Stimulated activated memory B cell treated with anti-CD40 and anti-IgM and Interleukin-4, amounts not matched to agents 10 μg/mL and 1 μg/mL and 100 μg/mL, for 72 hours (primary cell): ENCODE measurements around the gene ADGRA3.
"Not testable (repeated sequence)": the region's sequence is repeated elsewhere in the genome, so short reads cannot be mapped to it uniquely, and the experiment has no call there.

Experiments
- ATAC-seq: fragments of 150-1000 bp; cut with Tn5 transposase; 2 replicates; pipeline ENCODE4 v1.10.0; 2021
- H3K27ac Mint-ChIP-seq: one replicate; pipeline ENCODE4 v1.8.0; 2022; ENCODE audit warnings: mild to moderate bottlenecking, mixed read lengths
- H3K27me3 Mint-ChIP-seq: one replicate; pipeline ENCODE4 v1.8.0; 2022; ENCODE audit warnings: mixed read lengths
- H3K36me3 Mint-ChIP-seq: one replicate; pipeline ENCODE4 v1.8.0; 2022; ENCODE audit warnings: mixed read lengths
- H3K4me1 Mint-ChIP-seq: one replicate; pipeline ENCODE4 v1.8.0; 2022; ENCODE audit warnings: mixed read lengths
- H3K4me3 Mint-ChIP-seq: one replicate; pipeline ENCODE4 v1.8.0; 2022; ENCODE audit warnings: mild to moderate bottlenecking, moderate library complexity, mixed read lengths
- H3K9me3 Mint-ChIP-seq: one replicate; pipeline ENCODE4 v1.8.0; 2022; ENCODE audit warnings: mixed read lengths

Gene ADGRA3

GRCh38 chr4:22476011-22476410 is 39.9 kb downstream of the ADGRA3 start:
- ATAC-seq = no peak

GRCh38 chr4:22475311-22475646 is 40.6 kb downstream of the ADGRA3 start:
- H3K27ac Mint-ChIP-seq, H3K36me3 Mint-ChIP-seq, ATAC-seq, H3K4me1 Mint-ChIP-seq, H3K27me3 Mint-ChIP-seq, H3K9me3 Mint-ChIP-seq, H3K4me3 Mint-ChIP-seq: not testable (repeated sequence)

More at GRCh38 chr4:22476011-22476410, 39.9 kb downstream of the ADGRA3 start:
- Mint-ChIP-seq H3K36me3 (no peaks in the 10 kb centered on the region), H3K9me3 (peaks cover 5% of the 10 kb centered on the region), H3K27me3 (no peaks in the 10 kb centered on the region), H3K4me3 (no peak overlapping the region), H3K27ac (no peak overlapping the region), H3K4me1 (no peaks in the 10 kb centered on the region)

DNA sequence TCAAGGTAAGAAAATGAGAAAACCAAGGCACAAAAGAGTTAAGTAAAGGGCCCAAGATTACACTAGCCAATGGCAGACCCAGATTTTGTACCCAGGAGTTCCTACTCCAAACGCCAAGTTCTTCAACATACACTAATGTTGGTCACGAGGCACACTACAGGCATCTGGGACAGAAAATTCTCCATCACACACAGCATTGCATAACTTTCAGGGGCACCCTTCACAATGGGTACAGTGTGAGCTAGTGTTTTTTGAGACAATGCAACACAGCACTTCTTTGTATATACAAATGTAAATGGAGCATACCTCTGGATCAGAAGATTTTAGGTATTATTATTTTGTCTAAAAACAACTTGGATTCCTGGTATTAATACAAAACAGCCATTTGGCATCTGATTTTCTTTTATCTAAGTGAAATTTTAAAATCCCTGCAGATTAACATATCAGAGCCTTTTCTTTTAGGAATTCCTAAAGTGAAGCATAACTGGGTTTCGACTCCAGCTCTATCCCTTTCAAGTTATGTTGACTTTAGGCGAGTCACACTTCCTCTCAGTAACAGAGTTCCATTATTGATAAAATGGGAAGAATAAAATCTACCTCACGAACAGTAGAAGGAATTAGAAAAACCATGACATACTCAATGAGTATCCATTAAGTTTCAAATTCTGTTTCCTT is 41.1 kb downstream of the ADGRA3 start:
- no peak for ATAC-seq
- no peaks in the 10 kb centered on the region for H3K4me1 Mint-ChIP-seq
- H3K27me3 Mint-ChIP-seq = no peaks in the 10 kb centered on the region
- H3K4me3 Mint-ChIP-seq = no peak overlapping the region
- H3K27ac Mint-ChIP-seq = no peak overlapping the region
- H3K36me3 Mint-ChIP-seq = no peaks in the 10 kb centered on the region
- peaks cover 2% of the 10 kb centered on the region for H3K9me3 Mint-ChIP-seq

DNA sequence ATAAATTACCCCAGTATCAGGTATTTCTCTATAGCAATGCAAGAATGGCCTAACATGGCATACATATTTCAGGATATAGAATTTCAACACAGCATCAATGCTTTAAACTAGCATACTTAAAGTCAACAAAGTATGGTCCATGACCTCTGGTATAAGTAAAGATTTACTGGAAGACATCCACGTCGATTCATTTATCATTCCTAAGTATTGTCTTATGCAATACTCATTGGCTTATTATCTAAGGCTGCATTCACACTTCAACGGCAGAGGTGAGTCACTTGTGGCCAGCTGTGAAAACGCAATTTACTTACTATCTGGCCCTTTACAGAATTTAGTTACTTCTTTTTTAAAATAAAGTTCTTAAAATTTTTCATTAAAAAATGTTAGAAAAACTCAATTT is 42.6 kb downstream of the ADGRA3 start:
- Mint-ChIP-seq H3K36me3 (no peaks in the 10 kb centered on the region), H3K4me3 (no peak overlapping the region), H3K27ac (no peak overlapping the region), H3K4me1 (no peaks in the 10 kb centered on the region), H3K27me3 (no peaks in the 10 kb centered on the region), H3K9me3 (no peaks in the 10 kb centered on the region)
- ATAC-seq = no peak

- no peak overlapping the region for H3K4me3 Mint-ChIP-seq
- H3K27ac Mint-ChIP-seq = no peak overlapping the region
- no peaks in the 10 kb centered on the region for H3K9me3 Mint-ChIP-seq
- H3K36me3 Mint-ChIP-seq = no peaks in the 10 kb centered on the region
- no peak for ATAC-seq
- H3K4me1 Mint-ChIP-seq = no peaks in the 10 kb centered on the region
- no peaks in the 10 kb centered on the region for H3K27me3 Mint-ChIP-seq
Measured at GRCh38 chr4:22471999-22472461, 43.8 kb downstream of the ADGRA3 start.

DNA sequence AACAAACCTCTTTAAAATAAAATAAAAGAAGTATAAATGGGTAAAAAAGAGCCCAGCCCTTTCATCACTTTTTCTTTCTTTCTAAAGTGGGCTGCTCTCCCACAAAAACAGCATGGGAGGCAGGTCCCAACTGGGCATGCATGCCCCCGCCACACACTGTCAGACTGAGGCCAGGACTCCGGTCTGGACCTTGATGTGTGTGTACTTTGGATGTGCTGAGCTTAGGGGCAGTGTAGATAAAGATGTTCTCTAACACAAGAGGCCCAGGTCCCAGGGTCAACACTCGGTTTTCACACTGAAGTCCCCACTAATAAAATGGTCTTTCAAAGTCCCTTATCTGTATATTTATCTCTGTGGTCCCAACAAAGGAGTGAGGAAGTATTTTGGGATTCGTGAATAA is 44.4 kb downstream of the ADGRA3 start:
- Mint-ChIP-seq H3K27ac (no peak overlapping the region), H3K9me3 (no peaks in the 10 kb centered on the region), H3K36me3 (no peaks in the 10 kb centered on the region), H3K27me3 (no peaks in the 10 kb centered on the region), H3K4me3 (no peak overlapping the region), H3K4me1 (no peaks in the 10 kb centered on the region)
- no peak for ATAC-seq

- peaks cover 4% of the 10 kb centered on the region for H3K9me3 Mint-ChIP-seq
- H3K4me3 Mint-ChIP-seq = no peak overlapping the region
- ATAC-seq = no peak
- H3K27ac Mint-ChIP-seq = no peak overlapping the region
- H3K4me1 Mint-ChIP-seq = no peaks in the 10 kb centered on the region
- no peaks in the 10 kb centered on the region for H3K36me3 Mint-ChIP-seq
- no peaks in the 10 kb centered on the region for H3K27me3 Mint-ChIP-seq
Measured at GRCh38 chr4:22466581-22466980, 49.3 kb downstream of the ADGRA3 start.

DNA sequence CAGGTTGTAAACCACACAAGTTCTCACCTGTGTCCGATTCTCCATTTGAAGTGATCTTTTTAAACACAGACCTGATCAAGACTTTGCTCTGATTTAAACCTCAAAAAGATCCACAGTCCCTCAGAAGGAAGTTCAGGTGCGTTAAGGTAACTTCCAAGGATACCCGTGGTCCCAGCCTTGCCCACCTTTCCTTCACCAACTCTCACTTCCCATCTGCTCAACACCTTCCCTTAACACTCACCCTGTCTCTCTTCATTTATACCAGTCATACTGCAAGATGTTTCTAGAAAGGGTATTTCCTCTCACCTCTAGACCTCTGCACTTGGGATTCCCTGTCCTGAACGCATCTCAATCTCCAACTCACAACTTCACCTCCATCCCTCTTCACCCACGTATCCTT is 49.9 kb downstream of the ADGRA3 start:
- no peak overlapping the region for H3K4me3 Mint-ChIP-seq
- no peaks in the 10 kb centered on the region for H3K4me1 Mint-ChIP-seq
- H3K27me3 Mint-ChIP-seq = no peaks in the 10 kb centered on the region
- no peak overlapping the region for H3K27ac Mint-ChIP-seq
- no peaks in the 10 kb centered on the region for H3K36me3 Mint-ChIP-seq
- ATAC-seq = no peak
- H3K9me3 Mint-ChIP-seq = peaks cover 4% of the 10 kb centered on the region

GRCh38 chr4:22465349-22465748 is 50.5 kb downstream of the ADGRA3 start:
- Mint-ChIP-seq H3K4me3 (no peak overlapping the region), H3K4me1 (no peaks in the 10 kb centered on the region), H3K36me3 (no peaks in the 10 kb centered on the region), H3K27me3 (no peaks in the 10 kb centered on the region), H3K9me3 (peaks cover 4% of the 10 kb centered on the region), H3K27ac (no peak overlapping the region)
- ATAC-seq = no peak

- ATAC-seq = no peak
- H3K36me3 Mint-ChIP-seq = no peaks in the 10 kb centered on the region
Measured at GRCh38 chr4:22463179-22463578, 52.7 kb downstream of the ADGRA3 start.

GRCh38 chr4:22462688-22463087 is 53.2 kb downstream of the ADGRA3 start:
- no peak for ATAC-seq
- H3K27ac Mint-ChIP-seq = no peak overlapping the region
- H3K9me3 Mint-ChIP-seq = peaks cover 4% of the 10 kb centered on the region
- no peak overlapping the region for H3K4me3 Mint-ChIP-seq
- H3K36me3 Mint-ChIP-seq = no peaks in the 10 kb centered on the region
- H3K27me3 Mint-ChIP-seq = no peaks in the 10 kb centered on the region
- no peaks in the 10 kb centered on the region for H3K4me1 Mint-ChIP-seq

More at GRCh38 chr4:22463179-22463578, 52.7 kb downstream of the ADGRA3 start:
- H3K4me3 Mint-ChIP-seq = no peak overlapping the region
- H3K27ac Mint-ChIP-seq = no peak overlapping the region
- no peaks in the 10 kb centered on the region for H3K4me1 Mint-ChIP-seq
- H3K27me3 Mint-ChIP-seq = no peaks in the 10 kb centered on the region
- peaks cover 4% of the 10 kb centered on the region for H3K9me3 Mint-ChIP-seq

DNA sequence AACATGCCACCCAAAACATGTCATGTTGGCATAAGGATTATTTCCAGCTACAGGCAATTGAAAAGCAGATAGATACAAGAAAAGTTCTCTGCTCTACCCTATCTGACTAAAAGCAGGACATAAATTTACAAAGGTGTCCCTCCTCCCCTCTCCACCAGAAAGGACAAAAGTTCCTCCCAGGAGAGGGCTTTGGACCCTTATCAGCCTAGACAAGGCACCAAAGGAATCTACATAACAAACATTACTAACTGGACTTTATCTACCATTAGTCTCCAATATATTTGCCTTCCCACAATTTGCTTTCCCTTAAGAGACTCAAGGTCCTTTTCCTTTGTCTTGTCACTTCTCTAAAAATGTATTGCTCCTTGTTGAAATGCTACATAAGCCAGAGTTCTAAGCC is 55.6 kb downstream of the ADGRA3 start:
- ATAC-seq = no peak
- no peaks in the 10 kb centered on the region for H3K36me3 Mint-ChIP-seq
- H3K27ac Mint-ChIP-seq = no peak overlapping the region
- H3K4me3 Mint-ChIP-seq = no peak overlapping the region
- H3K27me3 Mint-ChIP-seq = no peaks in the 10 kb centered on the region
- no peaks in the 10 kb centered on the region for H3K4me1 Mint-ChIP-seq
- no peaks in the 10 kb centered on the region for H3K9me3 Mint-ChIP-seq

DNA sequence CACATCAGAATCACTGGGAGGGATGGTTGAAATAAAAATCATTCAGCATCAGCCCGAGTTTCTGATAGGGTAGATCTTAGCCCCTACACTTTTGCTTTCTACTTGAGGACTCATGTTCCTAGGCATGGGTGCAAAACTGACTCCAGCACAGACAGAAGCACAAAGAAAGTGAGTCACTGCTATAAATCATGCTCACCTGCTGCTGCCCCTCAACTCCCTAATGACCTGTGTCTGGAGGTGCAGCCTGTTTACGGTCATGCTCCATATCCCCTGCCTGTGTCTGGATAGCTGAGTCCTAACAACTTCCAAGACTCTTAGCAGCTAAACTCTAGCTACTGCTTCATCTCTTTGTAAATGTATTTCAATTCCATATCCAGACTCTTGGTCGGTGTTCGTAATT is 57.8 kb downstream of the ADGRA3 start:
- H3K27ac Mint-ChIP-seq = no peak overlapping the region

GRCh38 chr4:22457348-22457747 is 58.5 kb downstream of the ADGRA3 start:
- no peak overlapping the region for H3K4me3 Mint-ChIP-seq
- H3K36me3 Mint-ChIP-seq = no peaks in the 10 kb centered on the region
- H3K27ac Mint-ChIP-seq = no peak overlapping the region
- no peaks in the 10 kb centered on the region for H3K4me1 Mint-ChIP-seq
- no peaks in the 10 kb centered on the region for H3K9me3 Mint-ChIP-seq
- no peak for ATAC-seq
- H3K27me3 Mint-ChIP-seq = no peaks in the 10 kb centered on the region

More for the DNA sequence above, 57.8 kb downstream of the ADGRA3 start:
- no peaks in the 10 kb centered on the region for H3K36me3 Mint-ChIP-seq
- no peak overlapping the region for H3K4me3 Mint-ChIP-seq
- no peaks in the 10 kb centered on the region for H3K9me3 Mint-ChIP-seq
- ATAC-seq = no peak
- no peaks in the 10 kb centered on the region for H3K27me3 Mint-ChIP-seq
- H3K4me1 Mint-ChIP-seq = no peaks in the 10 kb centered on the region

GRCh38 chr4:22456291-22456690 is 59.6 kb downstream of the ADGRA3 start:
- no peaks in the 10 kb centered on the region for H3K9me3 Mint-ChIP-seq
- peak; percentile 41 for ATAC-seq
- H3K4me3 Mint-ChIP-seq = no peak overlapping the region
- no peak overlapping the region for H3K27ac Mint-ChIP-seq
- no peaks in the 10 kb centered on the region for H3K36me3 Mint-ChIP-seq
- no peaks in the 10 kb centered on the region for H3K4me1 Mint-ChIP-seq
- H3K27me3 Mint-ChIP-seq = no peaks in the 10 kb centered on the region

- H3K4me1 Mint-ChIP-seq = no peaks in the 10 kb centered on the region
- no peaks in the 10 kb centered on the region for H3K36me3 Mint-ChIP-seq
- H3K4me3 Mint-ChIP-seq = no peak overlapping the region
- H3K27ac Mint-ChIP-seq = no peak overlapping the region
- no peaks in the 10 kb centered on the region for H3K27me3 Mint-ChIP-seq
- ATAC-seq = no peak
- H3K9me3 Mint-ChIP-seq = no peaks in the 10 kb centered on the region
Measured at GRCh38 chr4:22454955-22455354, 60.9 kb downstream of the ADGRA3 start.
